Thyroid gland (tissue), 4 donors: Measurements from ENCODE around the gene CSMD2.

Source experiments
- POLR2A ChIP-seq, 2 donors: fragments of 450-650 bp; IDR thresholded peaks; one replicate each; pipeline ENCODE4 v1.6.1; 2017; ENCODE audit warnings: antibody characterized with exemption in 2 of 2, mild to moderate bottlenecking in 2 of 2, moderate library complexity in 1 of 2
- TF ChIP-seq, protein P1 (sequence below), 6 experiments: fragments of 200-600 bp in 3 of 6; fragments of 450-650 bp in 3 of 6; sonication (generic) in 3 of 6; IDR thresholded peaks; one replicate each; pipeline ENCODE4 v1.5.1; 2016 to 2019; ENCODE audit warnings: antibody characterized with exemption in 6 of 6, mild to moderate bottlenecking in 2 of 6, inconsistent platforms in 1 of 6, moderate library complexity in 1 of 6

DNA sequence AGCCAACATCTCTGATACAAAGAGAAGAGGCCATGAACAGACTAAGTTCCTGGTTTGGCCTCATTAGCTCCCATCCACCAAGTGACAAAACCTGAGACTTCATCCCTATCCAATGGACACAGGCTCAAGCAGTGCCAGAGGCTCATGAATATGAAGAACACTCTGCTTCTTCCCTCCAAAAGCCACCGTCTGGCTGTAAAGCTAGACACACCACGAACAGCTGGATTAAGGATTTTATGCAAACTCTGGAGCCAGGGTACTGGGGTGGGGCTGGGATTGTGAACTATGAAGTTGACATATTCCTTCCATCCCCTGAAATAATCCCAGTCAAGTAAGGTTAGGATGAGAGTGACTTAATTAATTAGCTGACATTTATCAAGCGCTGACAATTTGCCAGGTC, 139.4 kb downstream of the CSMD2 start:
- TF ChIP-seq, protein P1, sequence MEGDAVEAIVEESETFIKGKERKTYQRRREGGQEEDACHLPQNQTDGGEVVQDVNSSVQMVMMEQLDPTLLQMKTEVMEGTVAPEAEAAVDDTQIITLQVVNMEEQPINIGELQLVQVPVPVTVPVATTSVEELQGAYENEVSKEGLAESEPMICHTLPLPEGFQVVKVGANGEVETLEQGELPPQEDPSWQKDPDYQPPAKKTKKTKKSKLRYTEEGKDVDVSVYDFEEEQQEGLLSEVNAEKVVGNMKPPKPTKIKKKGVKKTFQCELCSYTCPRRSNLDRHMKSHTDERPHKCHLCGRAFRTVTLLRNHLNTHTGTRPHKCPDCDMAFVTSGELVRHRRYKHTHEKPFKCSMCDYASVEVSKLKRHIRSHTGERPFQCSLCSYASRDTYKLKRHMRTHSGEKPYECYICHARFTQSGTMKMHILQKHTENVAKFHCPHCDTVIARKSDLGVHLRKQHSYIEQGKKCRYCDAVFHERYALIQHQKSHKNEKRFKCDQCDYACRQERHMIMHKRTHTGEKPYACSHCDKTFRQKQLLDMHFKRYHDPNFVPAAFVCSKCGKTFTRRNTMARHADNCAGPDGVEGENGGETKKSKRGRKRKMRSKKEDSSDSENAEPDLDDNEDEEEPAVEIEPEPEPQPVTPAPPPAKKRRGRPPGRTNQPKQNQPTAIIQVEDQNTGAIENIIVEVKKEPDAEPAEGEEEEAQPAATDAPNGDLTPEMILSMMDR (IDR thresholded peaks at IDR 0.05) = no peak
- no peak for TF ChIP-seq POLR2A (IDR thresholded peaks at IDR 0.05)
